GM04503 (cell line): ENCODE results near the gene CDH5.
A peak's percentile ranks its signal among the peaks of the same experiment; 100 is the strongest.

Source experiments
- DNase-seq: peaks from one replicate; pipeline ENCODE4 v3.0.0-alpha.2; 2012; ENCODE audit warnings: low read depth

The CDH5 gene

DNA sequence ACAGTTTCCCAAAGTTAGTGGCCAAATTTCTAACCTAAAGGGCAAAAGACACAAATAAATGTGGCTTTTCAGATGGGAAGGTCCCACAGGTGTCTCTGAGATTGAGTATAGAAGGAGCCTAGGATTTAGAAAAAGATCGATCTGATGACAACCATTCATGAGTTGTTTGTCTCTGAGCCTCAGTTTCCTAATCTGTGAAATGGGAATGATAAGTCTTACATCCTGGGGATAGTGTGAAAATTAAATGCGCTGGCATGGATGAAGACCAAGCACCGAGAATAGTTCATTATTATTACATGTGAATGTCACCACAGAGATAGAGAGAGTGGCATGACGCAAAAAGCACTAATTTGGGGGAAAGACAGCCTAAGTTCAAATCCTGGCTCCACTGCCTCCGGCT, 7.2 kb downstream of the CDH5 start:
- DNase-seq: no peak

DNA sequence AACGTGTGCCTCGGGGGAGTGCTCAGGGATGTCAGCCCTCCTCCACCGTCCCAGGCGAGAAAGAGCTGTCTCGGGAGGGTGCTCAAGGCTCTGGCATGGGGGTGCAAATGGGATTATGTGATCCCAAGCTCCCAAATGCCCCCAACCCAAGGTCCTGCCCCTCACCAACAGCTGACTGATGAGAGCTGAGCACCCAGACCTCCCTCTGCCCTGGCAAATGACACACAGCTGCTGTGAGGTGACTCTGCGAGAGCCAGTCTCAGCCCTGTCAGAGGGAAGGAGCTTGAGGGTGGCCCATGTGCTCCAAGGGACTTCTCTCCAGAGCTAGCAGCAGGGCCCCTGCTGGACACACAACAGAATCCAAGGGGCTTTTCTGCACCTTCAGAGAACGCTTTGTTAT, 7.7 kb downstream of the CDH5 start:
- no peak for DNase-seq

DNA sequence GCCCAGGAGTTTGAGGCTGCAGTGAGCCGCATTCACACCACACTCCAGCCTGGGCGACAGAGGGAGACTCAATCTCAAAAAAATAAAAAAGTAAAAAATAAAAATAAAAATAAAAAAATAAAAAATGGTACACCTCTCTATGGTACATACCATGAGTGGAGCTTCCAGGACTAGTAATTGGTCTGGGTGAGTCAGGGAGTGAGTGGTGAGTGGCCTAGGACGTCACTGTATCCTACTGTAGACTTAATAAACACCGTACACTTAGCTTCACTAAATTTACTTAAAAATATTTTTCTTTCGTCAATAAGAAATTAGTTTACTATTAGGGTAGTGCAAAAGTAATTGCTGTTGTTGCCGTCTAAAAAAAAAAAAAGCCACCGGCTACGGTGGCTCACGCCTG, 9.0 kb downstream of the CDH5 start:
- no peak for DNase-seq

DNA sequence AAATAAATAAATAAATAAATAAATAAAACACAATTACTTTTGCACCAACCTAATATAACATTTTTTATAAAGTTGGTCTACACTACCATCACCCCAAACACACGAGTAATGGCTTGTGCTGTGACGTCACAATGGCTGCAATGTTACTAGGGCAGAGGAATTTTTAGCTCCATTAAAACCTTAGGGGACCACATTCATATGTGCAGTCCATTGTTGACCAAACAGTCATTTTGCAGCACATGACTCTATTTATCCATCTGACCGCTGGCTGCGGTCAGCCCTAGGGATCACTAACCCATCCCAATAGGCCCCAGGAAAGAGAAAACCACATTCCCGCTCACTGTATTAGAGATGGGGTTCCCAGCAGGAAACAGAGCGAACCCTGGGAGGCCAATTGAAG, 9.6 kb downstream of the CDH5 start:
- DNase-seq: no peak

DNA sequence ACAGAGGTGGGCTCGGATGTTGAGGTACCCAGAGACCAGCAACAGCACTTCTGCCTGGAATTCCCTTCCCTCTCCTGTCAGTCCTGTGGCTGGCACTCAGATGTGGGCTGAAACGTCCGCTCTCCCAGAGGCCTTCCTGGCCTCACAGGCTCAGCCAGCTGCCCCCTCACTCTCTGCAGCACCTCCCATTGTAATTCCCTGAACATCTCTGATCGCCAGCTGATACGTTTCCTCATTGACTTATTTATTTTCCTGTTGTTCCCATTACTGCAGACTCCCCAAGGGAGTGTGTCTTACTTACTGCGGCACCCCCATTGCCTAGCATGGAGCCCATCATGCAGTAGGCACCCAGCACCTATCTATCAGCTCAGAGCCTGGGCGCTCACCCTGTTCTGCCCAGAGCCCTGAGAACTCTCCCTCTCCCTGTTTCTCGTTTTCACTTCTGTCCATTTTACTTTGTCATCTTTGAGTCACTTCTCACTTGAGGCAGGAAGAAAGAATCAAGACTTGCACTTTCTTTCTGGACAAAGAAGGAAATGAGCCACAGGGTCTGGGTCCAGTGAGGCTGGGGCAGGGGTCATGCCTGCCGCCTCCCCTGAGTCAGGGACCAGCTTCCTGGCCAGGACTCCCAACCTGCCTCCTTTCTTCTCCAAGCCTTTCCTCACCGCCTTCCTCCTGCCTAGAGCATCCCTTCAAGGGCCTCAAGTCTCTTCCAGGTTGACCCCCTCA, 10.2 kb downstream of the CDH5 start:
- no peak for DNase-seq

DNA sequence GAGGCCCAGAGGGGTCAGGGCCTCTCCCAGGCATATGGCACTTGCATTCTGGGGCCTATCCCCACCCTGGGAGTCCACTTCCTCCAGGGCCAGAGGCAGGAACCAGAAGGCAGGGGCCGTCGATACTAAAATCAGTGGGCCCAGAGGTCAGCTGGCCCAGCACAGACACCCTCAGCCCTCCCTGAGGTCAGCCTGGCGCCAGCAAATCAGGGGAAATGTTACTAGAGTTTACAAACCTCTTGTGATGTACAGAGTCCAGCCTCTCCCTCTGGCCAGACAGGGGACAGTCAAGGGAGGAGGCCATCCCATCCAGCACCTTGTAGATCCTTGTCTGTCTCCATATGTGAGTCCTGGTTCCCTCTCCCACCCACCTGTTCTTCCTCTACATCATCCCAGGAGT, 10.8 kb downstream of the CDH5 start:
- DNase-seq: no peak

DNA sequence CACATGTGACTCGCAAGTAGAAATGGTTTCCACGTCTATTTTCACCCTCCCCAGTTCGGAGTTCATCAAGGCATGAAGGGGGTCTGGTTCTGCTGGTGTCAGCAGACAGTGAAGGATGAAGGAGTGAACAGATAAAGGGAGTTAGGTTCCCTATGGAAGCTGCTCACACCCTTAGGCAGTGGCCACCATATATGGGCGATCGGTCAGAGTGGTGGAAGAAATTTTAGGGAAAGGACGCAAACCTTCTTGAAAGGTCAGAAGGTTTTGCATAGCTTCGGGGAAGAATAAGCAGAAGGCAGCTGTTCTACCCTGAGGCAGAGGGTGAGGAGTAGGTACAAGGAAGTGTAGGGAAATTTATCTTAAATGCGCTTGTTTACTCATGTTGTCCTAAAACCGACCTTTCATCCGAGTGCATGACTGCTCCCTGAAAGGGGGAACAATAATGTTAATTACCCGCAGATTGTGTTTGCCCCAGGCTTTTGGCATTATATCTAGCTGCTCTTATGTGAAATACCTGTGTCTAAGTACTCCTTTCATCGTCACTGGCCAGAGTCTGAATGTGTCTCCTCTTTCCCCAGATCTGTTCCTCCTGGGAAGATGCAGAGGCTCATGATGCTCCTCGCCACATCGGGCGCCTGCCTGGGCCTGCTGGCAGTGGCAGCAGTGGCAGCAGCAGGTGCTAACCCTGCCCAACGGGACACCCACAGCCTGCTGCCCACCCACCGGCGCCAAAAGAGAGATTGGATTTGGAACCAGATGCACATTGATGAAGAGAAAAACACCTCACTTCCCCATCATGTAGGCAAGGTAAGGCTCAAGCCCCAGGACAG, 12.5 kb downstream of the CDH5 start:
- no peak for DNase-seq

DNA sequence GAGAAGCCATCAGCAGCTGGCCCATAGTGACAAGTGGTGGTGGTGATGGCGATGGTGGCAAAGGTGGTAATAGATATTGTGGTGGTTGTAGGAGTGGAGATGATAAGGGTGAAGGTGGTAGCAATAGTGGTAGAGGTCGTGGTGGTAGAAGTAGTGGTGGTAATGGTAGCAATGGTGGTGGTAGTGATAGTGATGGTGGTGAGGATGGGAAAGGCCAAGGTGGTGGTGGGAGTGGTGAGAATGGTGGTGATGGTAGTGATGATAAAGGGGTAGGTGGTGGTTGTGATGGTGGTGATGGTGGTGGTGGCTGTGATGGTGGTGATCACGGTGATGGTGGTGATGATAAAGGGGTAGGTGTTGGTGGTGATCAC, 13.1 kb downstream of the CDH5 start:
- no peak for DNase-seq

DNA sequence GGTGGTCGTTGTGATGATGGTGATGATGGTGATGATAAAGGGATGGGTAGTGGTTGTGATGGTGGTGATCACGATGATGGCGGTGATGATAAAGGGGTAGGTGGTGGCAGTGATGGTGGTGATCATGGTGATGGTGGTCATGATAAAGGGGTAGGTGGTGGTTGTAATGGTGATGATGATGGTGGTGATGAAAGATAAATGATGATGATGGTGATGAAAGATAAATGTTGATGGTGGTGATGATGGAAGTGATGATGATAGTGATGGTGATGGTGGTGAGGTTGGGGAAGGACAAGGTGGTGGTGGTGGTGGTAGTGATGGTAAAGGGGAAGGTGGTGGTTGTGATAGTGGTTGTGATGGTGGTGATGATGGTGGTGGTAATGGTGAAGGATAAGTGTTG, 13.9 kb downstream of the CDH5 start:
- DNase-seq: no peak

DNA sequence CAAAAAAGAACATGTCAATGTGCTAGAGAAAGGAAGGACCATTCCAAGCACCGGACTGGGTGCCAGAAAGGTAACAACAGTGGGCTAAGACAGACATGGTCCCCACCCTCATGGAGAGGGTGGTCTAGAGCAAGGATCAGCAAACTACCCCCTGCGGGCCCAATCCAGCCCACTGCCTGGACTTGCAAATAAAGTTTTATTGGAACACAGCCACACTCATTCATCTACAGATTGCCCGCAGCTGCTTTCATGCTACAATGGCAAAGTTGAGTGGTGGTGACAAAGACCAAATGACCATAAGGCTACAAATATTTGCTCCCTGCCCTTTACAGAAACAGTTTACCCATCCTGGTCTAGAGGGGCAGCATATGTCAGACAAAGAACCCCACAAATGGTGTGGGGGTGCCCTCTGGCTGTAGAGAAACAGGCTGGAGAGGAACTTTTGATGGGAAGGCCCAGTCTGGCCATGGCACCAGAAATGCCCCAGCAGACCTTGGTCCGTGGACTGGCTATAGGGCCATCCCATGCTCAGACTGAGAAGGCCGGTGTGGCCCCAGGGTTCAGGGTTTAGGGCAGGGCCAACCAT, 15.2 kb downstream of the CDH5 start:
- DNase-seq: no peak

DNA sequence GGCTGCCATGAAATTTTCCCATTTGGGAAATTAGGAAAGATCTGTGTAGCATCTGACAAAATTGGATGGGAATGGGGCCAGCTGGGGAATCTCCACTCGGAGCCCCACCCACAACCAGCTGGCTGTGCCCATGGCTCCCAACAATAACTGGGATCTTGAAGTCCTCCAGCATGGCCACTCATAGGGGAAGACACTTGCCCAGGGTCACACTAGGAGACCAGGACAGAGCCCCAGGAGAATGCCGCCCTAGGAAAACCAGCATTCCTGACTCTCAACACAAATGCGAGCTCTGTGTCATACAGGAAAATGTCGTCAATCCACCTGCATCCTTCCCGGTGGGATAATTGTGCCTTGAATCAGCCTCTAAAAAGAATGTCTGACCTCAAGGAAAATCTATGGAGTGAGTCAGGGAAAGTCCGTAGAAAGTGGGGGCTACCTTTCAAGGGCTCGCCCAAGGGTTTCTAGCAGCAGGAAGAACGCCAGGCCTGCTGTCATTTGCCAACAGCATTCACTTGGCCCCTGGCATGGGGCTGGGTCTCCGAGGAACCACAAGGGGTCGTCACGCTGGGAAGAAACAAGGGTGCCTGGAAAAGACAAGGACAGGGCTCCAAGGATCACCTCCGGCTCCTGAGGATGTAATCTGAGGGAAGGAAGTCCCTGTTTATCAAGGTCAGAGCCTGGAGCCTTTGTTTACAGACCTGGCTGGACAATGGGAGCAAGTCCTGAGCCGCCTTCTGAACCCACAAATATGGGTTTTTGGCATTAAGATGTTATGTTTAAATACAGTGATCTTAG, 15.9 kb downstream of the CDH5 start:
- DNase-seq: peak; percentile 32

DNA sequence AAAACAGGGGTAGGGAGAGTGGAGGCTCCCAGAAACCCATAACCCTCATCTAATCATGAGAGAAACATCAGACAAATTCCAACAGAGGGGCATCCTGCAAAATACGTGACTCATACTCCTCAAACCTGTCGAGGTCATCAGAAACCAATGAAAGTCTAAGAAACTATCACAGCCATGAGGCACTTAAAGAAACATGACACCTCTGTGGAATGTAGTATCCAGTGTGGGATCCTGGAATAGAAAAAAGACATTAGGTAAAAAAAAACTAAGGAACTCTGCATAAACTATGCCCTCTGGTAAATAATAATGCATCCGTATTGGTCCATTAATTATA, 16.4 kb downstream of the CDH5 start:
- no peak for DNase-seq

DNA sequence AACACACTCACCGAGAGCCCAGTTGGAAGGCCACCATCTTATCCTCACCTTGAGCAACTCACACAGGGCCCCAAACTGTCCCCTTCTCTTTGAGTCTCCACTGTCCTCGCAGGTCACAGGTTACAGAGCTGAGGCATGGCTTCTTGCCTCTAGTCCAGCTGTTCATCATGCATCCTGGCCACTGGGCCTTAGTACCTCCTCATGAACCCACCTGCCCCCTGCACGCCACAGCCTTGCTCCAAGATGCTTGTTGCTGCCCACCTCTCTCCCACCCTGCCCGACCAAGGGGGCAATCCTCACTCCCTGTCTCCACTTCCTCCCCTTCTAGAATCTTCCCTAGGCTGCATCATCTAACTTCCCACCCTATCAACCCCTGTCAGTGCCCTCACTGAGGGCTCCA, 17.1 kb downstream of the CDH5 start:
- DNase-seq: no peak

DNA sequence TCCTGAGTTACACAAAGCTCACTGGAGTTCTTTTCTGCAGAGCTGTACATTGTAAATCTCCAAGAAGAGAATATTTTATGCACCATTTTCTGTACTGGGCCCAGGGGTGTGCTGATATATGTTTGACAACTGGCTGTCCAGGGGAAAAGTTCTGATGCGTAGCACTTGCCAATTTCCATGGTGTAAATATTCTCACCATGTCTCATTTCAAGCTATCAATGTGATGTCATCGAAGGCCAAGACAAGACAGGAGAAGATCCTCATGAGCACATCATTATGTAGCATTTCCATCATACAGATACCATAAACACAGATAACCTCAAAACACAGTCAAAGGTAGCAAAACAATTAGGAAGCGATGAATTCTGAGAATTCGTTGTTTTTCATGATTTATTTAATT, 18.9 kb downstream of the CDH5 start:
- DNase-seq: no peak

DNA sequence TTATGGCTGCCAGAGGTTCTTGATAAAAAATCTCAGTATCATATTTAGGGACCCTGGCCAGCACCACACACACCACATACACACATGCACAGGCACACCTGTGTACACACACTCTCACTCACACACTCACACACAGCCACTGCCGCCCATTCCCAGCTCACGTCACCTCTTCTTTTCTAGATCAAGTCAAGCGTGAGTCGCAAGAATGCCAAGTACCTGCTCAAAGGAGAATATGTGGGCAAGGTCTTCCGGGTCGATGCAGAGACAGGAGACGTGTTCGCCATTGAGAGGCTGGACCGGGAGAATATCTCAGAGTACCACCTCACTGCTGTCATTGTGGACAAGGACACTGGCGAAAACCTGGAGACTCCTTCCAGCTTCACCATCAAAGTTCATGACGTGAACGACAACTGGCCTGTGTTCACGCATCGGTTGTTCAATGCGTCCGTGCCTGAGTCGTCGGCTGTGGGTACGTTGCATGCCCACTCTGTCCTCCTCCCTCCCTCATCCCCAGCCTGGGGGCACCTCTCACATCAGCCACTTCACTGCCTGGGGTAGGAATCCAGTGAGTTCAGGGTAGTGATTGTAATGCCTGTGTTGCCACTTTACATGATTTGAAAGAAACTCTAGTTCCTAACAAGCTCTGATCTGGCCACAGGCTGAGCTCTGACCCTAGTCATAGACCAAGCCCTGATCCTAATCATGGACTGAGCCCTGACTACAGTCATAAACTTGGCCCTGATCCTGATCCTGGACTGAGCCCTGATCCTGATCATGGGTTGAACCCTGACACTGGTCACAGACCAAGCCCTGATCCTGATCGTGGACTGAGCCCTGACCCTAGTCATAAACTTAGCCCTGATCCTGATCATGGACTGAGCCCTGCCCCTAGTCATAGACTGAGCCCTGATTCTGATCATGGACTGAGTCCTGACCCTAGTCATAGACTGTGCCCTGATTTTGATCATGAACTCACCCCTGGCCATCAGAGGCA, 20.4 kb downstream of the CDH5 start:
- DNase-seq: no peak

DNA sequence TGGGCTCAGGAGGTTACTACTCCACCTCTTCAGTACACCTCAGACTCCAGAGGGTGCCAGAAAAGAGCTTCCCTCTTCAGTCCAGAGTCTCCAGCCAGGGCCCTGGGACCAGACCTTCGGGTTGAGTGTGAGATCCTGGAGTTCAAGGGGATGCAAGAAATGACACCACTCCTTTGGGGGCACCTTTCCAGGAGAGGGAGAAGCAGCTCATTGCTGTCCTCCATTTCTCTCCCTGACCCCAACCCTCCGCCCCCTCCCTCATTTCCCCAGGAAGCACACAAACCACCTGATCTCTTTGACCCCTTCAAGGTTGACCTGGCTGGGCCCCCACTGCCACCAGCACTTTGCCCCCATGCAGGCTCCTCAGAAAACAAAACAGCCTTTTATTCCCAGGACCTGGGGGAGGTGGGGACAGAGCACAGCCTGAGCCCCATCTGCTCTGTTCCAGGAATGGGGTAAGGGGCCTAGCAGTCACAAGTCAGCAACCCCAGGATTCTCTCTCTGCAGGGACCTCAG, 21.4 kb downstream of the CDH5 start:
- no peak for DNase-seq

DNA sequence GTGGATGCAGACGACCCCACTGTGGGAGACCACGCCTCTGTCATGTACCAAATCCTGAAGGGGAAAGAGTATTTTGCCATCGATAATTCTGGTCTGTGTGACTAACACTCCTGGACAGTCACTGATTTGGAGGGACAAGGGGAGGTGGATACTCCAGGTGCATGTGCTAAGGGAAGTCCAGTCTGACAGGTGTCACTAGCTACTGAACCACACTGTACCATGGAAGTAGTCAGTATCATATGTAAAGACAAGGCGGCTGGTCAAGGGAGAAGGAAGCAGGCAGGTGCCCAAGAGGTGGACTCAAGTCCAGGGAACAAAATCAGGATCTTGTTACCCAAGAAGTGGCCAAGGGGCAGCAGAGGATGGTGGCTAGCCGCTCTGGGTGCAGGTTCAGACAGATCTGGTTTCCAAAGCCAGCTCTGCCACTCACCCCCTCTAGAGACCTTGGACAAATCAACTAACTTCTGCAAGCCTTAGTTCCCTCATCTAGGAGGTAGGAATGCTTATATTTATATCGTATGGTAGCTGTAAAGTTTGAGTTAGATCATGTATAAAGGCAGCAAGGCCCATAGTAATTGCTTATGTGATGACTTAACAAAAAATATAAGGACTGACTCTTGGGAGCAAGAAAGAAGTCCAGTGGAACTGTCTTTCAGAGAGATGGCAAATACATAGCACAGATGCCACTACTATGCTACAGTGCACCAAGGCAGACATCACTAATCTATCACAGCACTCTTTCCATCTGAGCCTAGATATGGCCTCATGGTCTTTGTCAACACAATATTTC, 22.1 kb downstream of the CDH5 start:
- no peak for DNase-seq

DNA sequence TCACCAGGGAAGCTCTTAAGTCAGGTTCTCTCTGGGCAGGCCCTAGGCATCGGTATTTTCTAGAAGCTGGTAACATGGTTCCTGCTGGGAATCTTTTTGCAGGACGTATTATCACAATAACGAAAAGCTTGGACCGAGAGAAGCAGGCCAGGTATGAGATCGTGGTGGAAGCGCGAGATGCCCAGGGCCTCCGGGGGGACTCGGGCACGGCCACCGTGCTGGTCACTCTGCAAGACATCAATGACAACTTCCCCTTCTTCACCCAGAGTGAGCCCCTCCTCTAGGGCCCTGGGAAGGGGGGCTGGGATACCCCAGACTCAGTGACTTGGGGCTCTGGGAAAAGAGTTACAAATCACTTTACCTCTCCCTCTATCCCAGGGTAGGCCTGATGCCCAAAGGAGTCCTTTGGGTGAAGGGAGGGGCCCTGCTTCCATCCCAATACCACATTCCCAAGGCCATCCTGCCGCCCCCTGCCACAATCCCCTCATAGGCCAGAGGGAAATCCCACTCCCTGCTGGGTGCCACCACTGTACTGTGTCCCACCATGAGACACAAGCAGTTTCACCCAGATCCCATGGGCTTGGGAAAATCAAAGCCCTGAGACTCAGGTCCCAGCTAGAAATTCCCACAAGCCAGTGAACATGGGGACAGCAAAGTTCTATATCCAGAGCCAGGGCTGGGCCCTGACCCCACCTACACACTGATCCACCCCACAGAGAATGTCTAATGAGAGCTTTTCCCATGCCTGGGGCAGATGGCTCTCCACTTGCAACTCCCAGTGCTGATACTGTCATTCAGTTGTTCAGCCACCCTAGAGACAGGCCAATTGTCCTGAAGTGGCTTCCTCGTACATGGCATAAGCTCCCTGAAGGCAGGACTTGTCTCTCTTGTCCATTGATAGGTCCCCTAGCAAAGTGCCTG, 23.0 kb downstream of the CDH5 start:
- no peak for DNase-seq
